Fibroblast of peridontal ligament (primary cell): ENCODE data around the gene RAB8A.
"Not testable (repeated sequence)": the region's sequence is repeated elsewhere in the genome, so short reads cannot be mapped to it uniquely, and the experiment has no call there.

ENCODE experiments used
- DNase-seq: peaks from one replicate; pipeline ENCODE4 v3.0.0-alpha.2; 2010; ENCODE audit errors: extremely low read depth

RAB8A gene

GRCh38 chr19:16178866-16179265 is 67.2 kb downstream of the RAB8A start:
- DNase-seq: not testable (repeated sequence)

GRCh38 chr19:16180611-16181010 is 68.9 kb downstream of the RAB8A start:
- DNase-seq: peak; percentile 92
